Left ventricle myocardium inferior (tissue), 1 donor: ENCODE measurements around the gene CLDN9. TPM values are rescaled to one million over a fixed set of nuclear protein-coding genes. Genes with fewer than 3 reads are reported as not detected.
"Not testable (repeated sequence)": the region's sequence is repeated elsewhere in the genome, so short reads cannot be mapped to it uniquely, and the experiment has no call there.

Experiments
- DNase-seq: peaks from one replicate; pipeline ENCODE4 v3.0.0-alpha.2; 2020
- H3K27ac ChIP-seq: fragments of 200-600 bp; replicated peaks from 2 replicates; pipeline ENCODE4 v1.8.0; 2021
- H3K27me3 ChIP-seq: fragments of 200-600 bp; 2 replicates; pipeline ENCODE4 v1.8.0; 2021; ENCODE audit warnings: low read depth
- H3K36me3 ChIP-seq: fragments of 200-600 bp; 2 replicates; pipeline ENCODE4 v1.8.0; 2021
- H3K4me1 ChIP-seq: fragments of 200-600 bp; 2 replicates; pipeline ENCODE4 v1.8.0; 2021
- H3K4me3 ChIP-seq: fragments of 200-600 bp; 2 replicates; pipeline ENCODE4 v1.8.0; 2021; ENCODE audit warnings: mild to moderate bottlenecking, moderate library complexity
- H3K9me3 ChIP-seq: fragments of 200-600 bp; replicated peaks from 2 replicates; pipeline ENCODE4 v1.8.0; 2021
- intact Hi-C: fragments of 100-400 bp; cut with micrococcal nuclease; formaldehyde crosslinking; loops from one replicate; pipeline ENCODE4 v1.11.0; 2022
- total RNA-seq: library from RNA; stranded (reverse); fragmentation: NEBNext Ultra II Directional; extraction: Animal tissue kit (Norgen Biotek cat#: 25700); gene quantifications from one replicate; pipeline ENCODE4 v1.2.1, GENCODE V29; 2021
- TF ChIP-seq, protein P1 (sequence below): fragments of 200-600 bp; IDR thresholded peaks from 2 replicates; pipeline ENCODE4 v1.8.0; 2021; ENCODE audit warnings: antibody characterized with exemption, mild to moderate bottlenecking, borderline replicate concordance
- donor health status: DM: no; HTN: yes; CAD: no; lungs with severe emphysema.

Gene CLDN9
- total RNA-seq, 1 donor from 2014 or later, result 1.2 TPM

DNA sequence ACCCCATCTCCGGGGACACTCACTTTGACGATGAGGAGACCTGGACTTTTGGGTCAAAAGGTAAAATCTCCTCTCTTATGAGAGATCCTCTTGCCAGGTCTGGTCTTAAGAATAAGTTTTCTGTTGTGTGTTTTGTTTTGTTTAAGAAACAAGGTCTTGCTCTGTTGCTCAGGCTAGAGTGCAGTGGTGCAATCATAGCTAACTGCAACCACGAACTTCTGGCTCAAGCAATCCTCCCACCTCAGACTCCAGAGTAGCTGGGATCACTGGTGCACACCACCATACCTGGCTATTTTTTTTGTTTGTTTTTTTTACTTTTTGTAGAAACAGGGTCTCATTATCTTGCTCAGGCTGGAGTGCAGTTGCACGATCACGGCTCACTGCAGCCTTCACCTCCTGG, 37.8 kb downstream of the CLDN9 start:
- TF ChIP-seq, protein P1, sequence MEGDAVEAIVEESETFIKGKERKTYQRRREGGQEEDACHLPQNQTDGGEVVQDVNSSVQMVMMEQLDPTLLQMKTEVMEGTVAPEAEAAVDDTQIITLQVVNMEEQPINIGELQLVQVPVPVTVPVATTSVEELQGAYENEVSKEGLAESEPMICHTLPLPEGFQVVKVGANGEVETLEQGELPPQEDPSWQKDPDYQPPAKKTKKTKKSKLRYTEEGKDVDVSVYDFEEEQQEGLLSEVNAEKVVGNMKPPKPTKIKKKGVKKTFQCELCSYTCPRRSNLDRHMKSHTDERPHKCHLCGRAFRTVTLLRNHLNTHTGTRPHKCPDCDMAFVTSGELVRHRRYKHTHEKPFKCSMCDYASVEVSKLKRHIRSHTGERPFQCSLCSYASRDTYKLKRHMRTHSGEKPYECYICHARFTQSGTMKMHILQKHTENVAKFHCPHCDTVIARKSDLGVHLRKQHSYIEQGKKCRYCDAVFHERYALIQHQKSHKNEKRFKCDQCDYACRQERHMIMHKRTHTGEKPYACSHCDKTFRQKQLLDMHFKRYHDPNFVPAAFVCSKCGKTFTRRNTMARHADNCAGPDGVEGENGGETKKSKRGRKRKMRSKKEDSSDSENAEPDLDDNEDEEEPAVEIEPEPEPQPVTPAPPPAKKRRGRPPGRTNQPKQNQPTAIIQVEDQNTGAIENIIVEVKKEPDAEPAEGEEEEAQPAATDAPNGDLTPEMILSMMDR, result no peak
- intact Hi-C loops, result loop anchor here (10.0 kb wide), 1 partner anchor 74 kb away; no protein-coding TSS in a partner anchor
- peaks cover 53% of the 10 kb centered on the region for H3K27me3 ChIP-seq
- H3K27ac ChIP-seq, result no peak overlapping the region
- peaks cover 16% of the 10 kb centered on the region for H3K4me1 ChIP-seq
- no peaks in the 10 kb centered on the region for H3K36me3 ChIP-seq
- no peaks in the 10 kb centered on the region for H3K9me3 ChIP-seq
- no peak overlapping the region for H3K4me3 ChIP-seq
- no peak for DNase-seq

DNA sequence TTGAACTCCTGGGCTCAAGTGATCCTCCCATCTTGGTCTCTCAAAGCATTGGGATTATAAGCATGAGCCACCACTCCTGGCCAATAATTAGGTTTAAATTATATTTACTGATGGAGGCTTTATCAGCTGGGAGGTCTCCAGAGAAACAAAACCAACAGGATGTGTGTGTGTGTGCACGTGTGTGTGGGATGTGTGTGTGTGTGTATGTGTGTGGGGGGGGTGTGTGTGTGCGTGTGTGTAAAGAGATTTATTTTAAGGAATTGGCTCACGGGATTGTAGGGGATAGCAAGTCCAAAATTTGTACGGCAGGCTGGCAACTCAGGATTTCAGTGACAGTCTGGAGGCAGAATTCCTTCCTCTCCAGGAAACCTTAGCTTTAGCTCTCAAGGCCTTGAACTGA, 38.3 kb downstream of the CLDN9 start:
- TF ChIP-seq, protein P1, result no peak
- intact Hi-C loops, result loop anchor here (10.0 kb wide), 1 partner anchor 74 kb away; no protein-coding TSS in a partner anchor
- H3K27ac ChIP-seq, result no peak overlapping the region
- DNase-seq, result no peak
- H3K9me3 ChIP-seq, result no peaks in the 10 kb centered on the region
- H3K4me1 ChIP-seq, result peaks cover 11% of the 10 kb centered on the region
- no peak overlapping the region for H3K4me3 ChIP-seq
- no peaks in the 10 kb centered on the region for H3K36me3 ChIP-seq
- H3K27me3 ChIP-seq, result peaks cover 47% of the 10 kb centered on the region

DNA sequence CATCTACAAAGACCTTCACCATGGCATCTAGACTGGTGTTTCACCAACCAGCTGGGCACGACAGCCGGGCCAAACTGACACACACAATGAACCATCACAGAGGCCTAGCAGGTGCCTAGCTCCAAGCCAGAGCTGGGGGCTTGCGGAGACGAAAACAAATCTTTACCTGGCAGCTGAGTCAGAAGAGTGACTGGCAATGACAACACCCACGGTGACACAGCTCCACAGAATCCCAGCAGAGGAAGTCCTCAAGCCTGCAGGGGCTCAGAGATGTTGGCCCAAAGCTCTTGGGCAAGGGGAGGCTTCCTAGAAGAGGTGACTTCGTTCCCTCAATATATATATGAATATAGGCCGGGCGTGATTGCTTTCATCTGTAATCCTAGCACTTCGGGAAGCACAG, 38.8 kb downstream of the CLDN9 start:
- Histone ChIP-seq H3K36me3 (no peaks in the 10 kb centered on the region), H3K27me3 (peaks cover 43% of the 10 kb centered on the region), H3K4me1 (peaks cover 6% of the 10 kb centered on the region), H3K9me3 (no peaks in the 10 kb centered on the region), H3K4me3 (no peak overlapping the region), H3K27ac (no peak overlapping the region)
- intact Hi-C loops, result loop anchor here (10.0 kb wide), 1 partner anchor 73 kb away; no protein-coding TSS in a partner anchor
- TF ChIP-seq, protein P1, result no peak
- no peak for DNase-seq

DNA sequence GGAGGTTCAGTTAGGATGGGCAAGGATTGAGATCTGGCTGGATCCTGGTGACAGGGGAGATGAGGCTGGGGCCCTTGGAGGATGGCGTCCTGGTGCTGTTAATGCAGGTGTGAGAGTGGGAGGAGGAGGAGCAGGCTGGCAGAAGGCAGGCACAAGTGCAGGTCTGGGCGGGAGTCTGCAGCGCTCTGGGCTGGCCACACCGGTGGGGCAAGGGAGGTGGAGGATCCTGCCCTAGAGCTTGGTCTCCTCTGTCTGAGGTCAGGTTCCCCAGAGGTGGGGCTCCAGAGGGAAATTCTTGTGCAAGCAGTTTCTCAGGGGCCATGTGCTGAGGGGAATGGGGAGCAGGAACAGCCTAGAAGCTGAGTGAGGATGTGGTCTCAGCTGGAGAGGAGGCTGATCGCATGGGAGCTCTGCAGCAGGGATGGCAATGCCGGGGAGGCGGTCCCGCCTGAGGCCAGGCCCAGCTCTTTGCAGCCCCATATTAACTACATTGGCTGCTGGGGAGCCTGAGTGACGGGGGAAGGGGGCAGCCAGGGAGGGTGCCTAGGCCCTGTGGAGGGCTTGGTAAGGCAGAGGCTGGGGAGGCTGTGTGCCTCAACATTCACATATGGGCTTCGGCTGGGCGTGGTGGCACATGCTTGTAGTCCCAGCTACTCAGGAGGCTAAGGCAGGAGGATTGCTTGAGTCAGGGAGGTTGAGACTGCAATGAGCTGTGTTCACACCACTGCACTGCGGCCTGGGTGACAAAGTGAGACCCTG, 40.0 kb downstream of the CLDN9 start:
- not testable (repeated sequence) for H3K27ac ChIP-seq, H3K36me3 ChIP-seq, H3K4me3 ChIP-seq, H3K9me3 ChIP-seq, H3K4me1 ChIP-seq, DNase-seq
- peaks cover 30% of the 10 kb centered on the region for H3K27me3 ChIP-seq
- intact Hi-C loops, result loop anchor here (10.0 kb wide), 1 partner anchor 72 kb away; no protein-coding TSS in a partner anchor

DNA sequence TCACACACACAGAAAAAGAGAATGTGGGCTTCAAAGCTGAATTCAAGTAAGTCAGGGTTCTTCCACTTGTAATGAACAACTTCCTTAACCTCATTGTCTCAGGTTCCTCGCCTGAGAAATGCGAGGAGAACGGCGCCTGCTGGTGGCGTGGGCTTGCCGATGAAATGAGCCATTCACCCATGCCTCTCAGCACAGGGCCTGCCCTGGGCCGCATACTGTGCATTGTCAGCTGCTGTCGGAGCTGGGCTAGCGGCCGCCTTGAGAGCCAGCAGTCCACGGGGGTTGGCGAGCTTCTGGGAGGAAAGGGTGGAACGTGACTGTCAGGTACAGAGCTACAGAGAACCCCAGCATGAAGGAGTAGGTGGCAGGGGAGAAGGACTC, 40.6 kb downstream of the CLDN9 start:
- intact Hi-C loops, result loop anchor here (10.0 kb wide), 1 partner anchor 71 kb away; no protein-coding TSS in a partner anchor
- peaks cover 24% of the 10 kb centered on the region for H3K27me3 ChIP-seq
- not testable (repeated sequence) for H3K4me3 ChIP-seq, H3K27ac ChIP-seq, H3K9me3 ChIP-seq, DNase-seq, H3K4me1 ChIP-seq, H3K36me3 ChIP-seq

DNA sequence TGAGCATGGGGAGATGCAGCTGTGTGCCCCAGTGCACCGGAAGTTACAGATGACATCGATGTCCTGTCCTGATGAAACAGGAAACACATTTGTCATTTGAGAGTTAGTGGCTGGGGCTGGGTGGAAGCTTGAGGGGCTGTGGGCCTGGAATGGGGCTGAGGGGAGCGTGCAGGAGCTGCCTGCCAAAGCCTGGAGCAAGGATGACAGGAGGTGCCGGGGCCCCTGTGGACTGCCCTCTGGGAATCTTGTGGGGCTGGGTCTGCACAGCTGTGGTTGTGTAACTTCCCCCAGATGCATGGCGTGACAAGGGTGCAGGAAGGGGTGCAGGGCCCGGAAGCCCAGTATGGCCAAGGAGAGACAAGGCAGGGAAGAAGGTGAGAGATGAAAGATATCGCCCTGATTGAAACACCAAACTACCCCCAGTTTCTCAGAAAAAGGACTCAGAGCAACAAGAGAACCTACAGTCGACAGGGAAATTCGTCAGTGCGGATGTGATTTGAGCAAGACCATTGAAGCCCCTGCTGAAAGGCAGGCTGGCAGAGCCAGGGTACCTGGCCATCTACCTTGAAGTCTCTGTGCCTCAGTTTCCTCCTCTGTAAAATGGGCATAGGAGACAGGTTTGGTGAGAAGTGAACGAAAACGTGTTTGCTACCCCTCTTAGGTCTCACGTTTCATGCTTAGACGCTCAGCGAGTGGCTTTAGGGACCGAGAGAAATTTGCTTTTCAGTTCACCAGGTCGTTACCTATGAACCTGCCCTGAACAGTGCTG, 42.4 kb downstream of the CLDN9 start:
- no peak for DNase-seq
- Histone ChIP-seq H3K27ac (no peak overlapping the region), H3K4me1 (peaks cover 24% of the 10 kb centered on the region), H3K4me3 (no peak overlapping the region), H3K36me3 (no peaks in the 10 kb centered on the region), H3K9me3 (no peaks in the 10 kb centered on the region), H3K27me3 (peaks cover 6% of the 10 kb centered on the region)
- TF ChIP-seq, protein P1, result no peak
- intact Hi-C loops, result loop anchor here (10.0 kb wide), 1 partner anchor 70 kb away; no protein-coding TSS in a partner anchor

DNA sequence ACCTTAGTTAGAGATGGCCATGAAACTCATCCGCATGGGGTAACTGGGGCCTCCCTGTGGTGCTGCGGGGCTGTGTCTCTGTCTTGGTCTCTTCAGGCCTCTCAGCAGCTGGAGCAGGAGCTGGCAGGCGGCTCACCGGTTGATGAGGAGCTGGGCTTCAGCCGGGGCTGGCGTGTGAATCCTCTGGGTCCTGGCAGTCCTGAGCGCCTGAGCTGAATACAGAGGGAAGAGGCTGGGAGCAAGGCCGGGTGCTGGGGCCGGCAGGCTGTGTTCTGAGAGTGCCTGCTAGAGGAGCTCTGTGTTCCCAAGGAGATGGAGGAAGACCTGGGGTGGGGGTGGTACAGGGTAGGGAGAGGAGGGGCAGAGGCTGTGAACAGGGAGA, 43.0 kb downstream of the CLDN9 start:
- H3K27me3 ChIP-seq, H3K36me3 ChIP-seq, H3K27ac ChIP-seq, H3K9me3 ChIP-seq, DNase-seq, H3K4me3 ChIP-seq: not testable (repeated sequence)
- peaks cover 30% of the 10 kb centered on the region for H3K4me1 ChIP-seq
- intact Hi-C loops, result loop anchor here (10.0 kb wide), 1 partner anchor 69 kb away; no protein-coding TSS in a partner anchor
